ENCODE data around the gene KANSL1.

KANSL1 gene

GRCh38 chr17:46167826-46168569 lies 25.2 kb downstream of the KANSL1 start:
- no peak for DNase-seq

- no peak for DNase-seq
Measured at GRCh38 chr17:46167267-46167666, 26.0 kb downstream of the KANSL1 start.

- DNase-seq: no peak
Measured at GRCh38 chr17:46166692-46167249, 26.5 kb downstream of the KANSL1 start.

DNA sequence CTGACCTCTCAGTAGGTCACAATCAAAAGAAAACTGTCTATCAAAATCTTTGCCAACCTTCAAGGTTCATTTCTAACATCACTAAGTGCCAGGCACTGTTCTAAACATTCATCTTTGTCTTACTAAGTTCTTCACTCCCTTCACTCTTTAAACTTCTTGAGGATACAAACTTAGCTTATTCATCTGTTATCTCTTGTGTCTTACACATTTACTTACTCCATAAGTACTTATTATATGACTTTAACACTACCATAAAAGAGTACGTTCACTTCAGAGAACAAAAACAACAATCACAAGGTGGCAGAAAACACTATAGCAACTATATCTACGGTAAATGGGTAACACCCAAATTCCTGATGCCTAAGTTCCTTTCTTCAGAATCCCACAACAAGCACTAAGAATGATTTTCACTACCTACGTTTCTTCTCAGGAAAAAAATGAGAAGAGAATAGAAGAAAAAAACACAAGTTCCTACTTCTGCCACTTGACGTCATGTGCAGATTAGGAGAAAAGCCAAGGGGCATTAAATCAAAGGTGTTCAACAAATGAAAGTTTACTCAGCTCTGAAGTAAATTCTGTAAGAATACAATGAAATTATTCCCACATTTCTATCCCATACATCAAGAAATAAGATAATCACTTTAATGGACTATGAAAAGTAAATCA lies 29.2 kb downstream of the KANSL1 start:
- DNase-seq: no peak

- no peak for DNase-seq
Measured at GRCh38 chr17:46163316-46163715, 29.9 kb downstream of the KANSL1 start.

- no peak for DNase-seq
Measured at GRCh38 chr17:46162866-46163265, 30.4 kb downstream of the KANSL1 start.

GRCh38 chr17:46160169-46160568 lies 33.1 kb downstream of the KANSL1 start:
- no peak for DNase-seq

GRCh38 chr17:46159686-46160085 lies 33.5 kb downstream of the KANSL1 start:
- DNase-seq: no peak

DNA sequence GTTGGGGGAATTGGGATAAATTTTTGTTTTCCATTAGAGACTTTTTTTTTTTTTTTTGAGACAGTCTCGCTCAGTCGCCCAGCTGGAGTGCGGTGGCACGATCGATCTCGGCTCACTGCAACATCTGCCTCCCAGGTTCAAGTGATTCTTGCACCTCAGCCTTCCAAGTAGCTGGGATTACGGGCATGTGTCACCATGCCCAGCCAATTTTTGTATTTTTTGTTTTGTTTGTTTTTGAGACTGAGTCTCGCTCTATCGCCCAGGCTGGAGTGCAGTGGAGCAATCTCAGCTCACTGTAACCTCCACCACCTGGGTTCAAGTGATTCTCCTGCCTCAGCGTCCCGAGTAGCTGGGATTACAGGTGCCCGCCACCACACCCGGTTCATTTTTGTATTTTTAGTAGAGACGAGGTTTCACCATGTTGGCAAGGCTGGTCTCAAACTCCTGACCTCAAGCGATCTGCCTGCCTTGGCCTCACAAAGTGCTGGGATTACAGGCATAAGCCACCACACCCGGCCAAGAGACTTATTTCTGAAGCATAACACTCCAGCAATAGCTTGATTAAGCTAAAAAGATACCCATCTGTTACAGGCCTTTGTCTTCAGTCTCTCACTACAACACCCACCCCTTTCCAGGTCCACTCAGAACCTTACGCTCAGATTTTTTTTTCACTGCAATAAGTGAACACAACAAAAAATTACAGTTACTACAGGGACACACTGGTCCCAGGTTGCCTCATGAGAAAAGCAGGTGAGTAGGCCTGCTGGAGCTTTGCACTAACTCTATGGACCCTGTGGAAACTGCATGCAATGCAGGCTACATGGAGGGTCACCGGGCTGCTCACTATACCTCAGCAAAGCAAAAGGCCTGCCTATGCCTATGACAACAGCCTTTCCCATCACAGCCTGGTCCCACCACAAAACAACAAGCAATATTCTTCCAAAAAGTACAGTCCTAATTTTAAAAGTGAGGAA lies 34.6 kb downstream of the KANSL1 start:
- DNase-seq: no peak

- no peak for DNase-seq
Measured at GRCh38 chr17:46157443-46158062, 35.7 kb downstream of the KANSL1 start.

- DNase-seq: no peak
Measured at GRCh38 chr17:46154151-46154816, 38.9 kb downstream of the KANSL1 start.

DNA sequence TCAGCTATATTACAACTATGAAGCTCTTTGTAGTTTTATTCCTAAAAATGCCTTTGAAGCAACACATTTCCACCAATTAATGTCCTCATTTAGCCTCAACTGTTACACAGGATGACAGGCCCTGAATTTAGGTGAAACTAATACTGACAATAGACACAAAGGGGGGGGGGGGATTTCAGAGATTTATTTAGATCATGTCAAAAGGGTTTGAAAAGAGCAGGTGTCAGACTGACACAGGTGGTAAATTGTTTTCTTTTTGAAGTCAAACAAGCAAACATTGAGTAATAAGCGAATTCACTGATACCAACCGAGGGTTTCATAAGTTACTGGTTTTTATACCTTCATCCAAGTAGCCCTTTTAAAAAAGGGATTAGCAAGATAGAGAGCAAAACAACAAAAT lies 40.8 kb downstream of the KANSL1 start:
- no peak for DNase-seq

DNA sequence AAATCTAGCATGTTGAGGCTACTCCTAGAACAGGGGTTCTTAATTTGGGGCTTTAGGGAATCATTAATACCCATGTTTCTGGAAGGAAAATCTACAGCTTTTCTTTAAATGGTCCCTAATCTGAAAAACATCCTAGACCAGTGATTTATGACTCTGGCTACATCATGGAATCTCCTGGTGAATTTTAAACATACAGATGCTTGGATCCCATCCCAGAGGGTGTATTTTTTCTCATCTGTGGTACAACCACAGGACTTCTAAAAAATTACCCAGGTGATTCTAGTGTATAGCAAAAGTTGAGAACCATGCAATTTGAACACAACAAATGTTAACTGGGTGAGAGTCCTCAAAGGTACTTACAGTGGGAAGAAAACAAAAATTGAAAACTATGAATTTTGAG lies 41.5 kb downstream of the KANSL1 start:
- DNase-seq: no peak

DNA sequence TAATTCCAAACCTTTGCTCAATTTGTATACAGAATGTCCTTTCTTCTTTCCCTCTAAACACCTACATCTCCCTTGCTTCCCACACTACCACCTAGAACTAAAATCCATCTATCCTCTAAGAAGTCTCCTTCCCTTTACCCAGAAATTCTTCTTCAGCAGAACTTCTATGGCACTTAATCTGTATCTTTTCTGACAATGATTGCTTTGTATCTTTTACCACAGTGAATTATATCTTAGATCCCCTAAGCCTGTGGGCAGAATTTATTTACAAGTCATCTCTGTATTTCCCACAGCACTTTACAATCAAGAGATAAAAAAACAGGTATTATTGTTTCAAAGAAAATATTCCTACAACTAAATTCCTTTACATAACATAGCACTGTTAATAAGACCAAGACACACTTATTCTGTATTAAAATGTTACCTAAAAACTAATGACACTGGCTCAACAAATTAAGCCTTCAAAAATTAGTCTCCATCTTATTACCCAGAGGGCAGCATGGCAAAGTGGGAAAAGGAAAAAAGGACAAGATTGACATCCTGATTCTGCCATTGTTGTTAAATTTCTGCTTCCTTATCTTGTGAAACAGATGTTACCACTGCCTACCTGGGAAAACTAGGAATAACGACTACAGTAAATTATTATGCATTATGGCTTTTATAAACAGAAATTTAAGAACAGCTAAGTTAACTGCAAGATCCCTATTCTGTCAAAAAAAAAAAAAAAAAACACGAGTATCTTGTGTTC lies 42.8 kb downstream of the KANSL1 start:
- DNase-seq: no peak

DNA sequence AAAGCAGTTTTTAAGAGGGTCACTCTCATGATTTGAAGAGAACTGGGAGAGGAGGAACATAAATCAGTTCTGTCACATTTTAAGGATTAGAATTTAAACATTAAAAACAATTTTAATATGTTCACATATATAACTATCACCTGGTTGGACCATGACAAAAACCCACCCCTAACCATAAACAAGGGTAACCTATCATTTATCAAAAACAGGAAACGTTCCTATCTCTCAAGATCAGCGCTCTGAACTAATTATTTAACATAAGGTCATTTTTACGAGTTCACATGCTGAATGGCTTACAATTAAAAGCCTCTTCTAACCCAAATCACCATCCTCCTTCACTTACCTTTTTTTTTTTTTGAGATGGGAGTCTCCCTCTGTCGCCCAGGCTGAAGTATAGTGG lies 45.0 kb downstream of the KANSL1 start:
- no peak for DNase-seq

DNA sequence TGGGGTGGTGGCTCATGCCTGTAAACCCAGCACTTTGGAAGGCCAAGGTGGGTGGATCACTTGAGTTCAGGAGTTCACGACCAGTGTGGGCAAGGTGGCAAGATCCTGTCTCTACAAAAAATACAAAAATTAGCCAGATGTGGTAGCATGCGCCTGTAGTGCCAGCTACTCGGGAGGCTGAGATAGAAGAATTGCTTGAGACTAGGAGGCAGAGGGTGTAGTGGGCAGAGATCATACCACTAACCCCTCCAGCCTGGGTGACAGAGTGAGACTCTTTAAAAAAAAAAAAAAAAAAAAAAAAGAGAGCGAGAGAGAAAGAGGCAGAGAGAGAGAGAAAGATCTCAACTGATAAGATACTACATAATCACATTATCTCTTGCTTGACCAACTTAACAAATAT lies 45.9 kb downstream of the KANSL1 start:
- no peak for DNase-seq

DNA sequence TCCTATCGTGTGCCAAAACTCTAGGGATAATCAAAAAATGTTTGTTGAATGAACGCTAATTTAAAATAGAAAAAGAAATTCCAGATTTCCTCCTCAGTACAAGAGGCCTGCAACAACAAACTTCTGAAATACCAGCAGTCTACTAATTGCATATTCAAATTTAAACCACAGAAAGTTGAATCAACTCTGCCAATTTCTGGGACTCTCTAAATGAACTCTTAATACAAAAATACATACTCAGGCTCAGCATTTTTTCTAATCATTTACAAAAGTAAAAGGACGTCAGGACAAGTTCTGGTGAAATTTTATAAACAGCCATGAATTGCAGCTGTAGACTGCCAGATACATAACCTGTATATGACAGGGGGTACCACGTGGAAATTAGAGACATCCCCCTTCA lies 49.0 kb downstream of the KANSL1 start:
- no peak for DNase-seq

DNA sequence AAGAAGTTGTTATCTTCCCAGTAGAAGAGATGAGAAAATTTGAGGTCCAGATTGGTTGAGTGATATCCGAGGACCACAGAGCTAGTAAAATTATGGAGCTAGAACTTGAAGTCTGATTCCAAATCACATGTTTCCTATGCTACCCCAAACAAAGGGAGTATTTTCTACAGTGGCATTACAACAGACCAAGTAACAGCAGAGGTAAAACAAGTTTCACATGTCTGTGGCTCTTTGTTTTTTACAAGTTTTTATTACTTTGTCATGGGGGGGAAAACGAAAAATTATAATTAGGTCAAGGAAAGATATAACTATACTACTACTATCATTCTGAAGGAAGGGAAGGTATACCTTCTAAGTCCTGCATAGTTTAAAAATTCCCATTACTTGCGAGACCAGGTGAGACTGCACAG lies 49.4 kb downstream of the KANSL1 start:
- DNase-seq: no peak

GRCh38 chr17:46141645-46142044 lies 51.6 kb downstream of the KANSL1 start:
- no peak for DNase-seq

- DNase-seq: no peak
Measured at GRCh38 chr17:46140645-46141197, 52.5 kb downstream of the KANSL1 start.

All from NCI-H1092 (cell line).